ENCODE data around the gene FHOD3.

Gene FHOD3

GRCh38 chr18:36323421-36323820 lies 25.9 kb downstream of the FHOD3 start:
- no peaks in the 10 kb centered on the region for H3K36me3 ChIP-seq (replicated peaks)
- H3K27me3 ChIP-seq (replicated peaks), result no peaks in the 10 kb centered on the region
- DNase-seq, result no peak
- in situ Hi-C loops (cut with HindIII; ENCODE audit: low pct_ligation_motif_present, low sequenced_read_pairs), result no loop called here
- H3K27ac ChIP-seq, result no peak overlapping the region
- no peak overlapping the region for H3K4me3 ChIP-seq (ENCODE audit: low read depth, low read length)
- TF ChIP-seq CTCF (IDR thresholded peaks at IDR 0.05; ENCODE audit: low read depth, low read length, missing control alignments), result no peak

GRCh38 chr18:36325846-36326245 lies 28.3 kb downstream of the FHOD3 start:
- no peak for DNase-seq
- Histone ChIP-seq H3K4me3 (ENCODE audit: low read depth, low read length) (no peak overlapping the region), H3K27ac (no peak overlapping the region), H3K36me3 (replicated peaks) (no peaks in the 10 kb centered on the region), H3K27me3 (replicated peaks) (no peaks in the 10 kb centered on the region)
- in situ Hi-C loops (cut with HindIII; ENCODE audit: low pct_ligation_motif_present, low sequenced_read_pairs), result no loop called here
- TF ChIP-seq CTCF (IDR thresholded peaks at IDR 0.05; ENCODE audit: low read depth, low read length, missing control alignments), result no peak

GRCh38 chr18:36326771-36327170 lies 29.3 kb downstream of the FHOD3 start:
- H3K27ac ChIP-seq, result no peak overlapping the region
- TF ChIP-seq CTCF (IDR thresholded peaks at IDR 0.05; ENCODE audit: low read depth, low read length, missing control alignments), result no peak
- in situ Hi-C loops (cut with HindIII; ENCODE audit: low pct_ligation_motif_present, low sequenced_read_pairs), result no loop called here
- no peak for DNase-seq
- no peaks in the 10 kb centered on the region for H3K27me3 ChIP-seq (replicated peaks)
- H3K4me3 ChIP-seq (ENCODE audit: low read depth, low read length), result no peak overlapping the region
- no peaks in the 10 kb centered on the region for H3K36me3 ChIP-seq (replicated peaks)

GRCh38 chr18:36327352-36328316 lies 30.1 kb downstream of the FHOD3 start:
- Histone ChIP-seq H3K27me3 (replicated peaks) (no peaks in the 10 kb centered on the region), H3K4me3 (ENCODE audit: low read depth, low read length) (no peak overlapping the region), H3K36me3 (replicated peaks) (no peaks in the 10 kb centered on the region), H3K27ac (no peak overlapping the region)
- no peak for TF ChIP-seq CTCF (IDR thresholded peaks at IDR 0.05; ENCODE audit: low read depth, low read length, missing control alignments)
- in situ Hi-C loops (cut with HindIII; ENCODE audit: low pct_ligation_motif_present, low sequenced_read_pairs), result no loop called here
- DNase-seq, result no peak

GRCh38 chr18:36328385-36328858 lies 30.9 kb downstream of the FHOD3 start:
- H3K27me3 ChIP-seq (replicated peaks), result no peaks in the 10 kb centered on the region
- in situ Hi-C loops (cut with HindIII; ENCODE audit: low pct_ligation_motif_present, low sequenced_read_pairs), result no loop called here
- no peaks in the 10 kb centered on the region for H3K36me3 ChIP-seq (replicated peaks)
- DNase-seq, result no peak
- no peak overlapping the region for H3K27ac ChIP-seq
- no peak overlapping the region for H3K4me3 ChIP-seq (ENCODE audit: low read depth, low read length)
- TF ChIP-seq CTCF (IDR thresholded peaks at IDR 0.05; ENCODE audit: low read depth, low read length, missing control alignments), result no peak

All from brain microvascular endothelial cell (primary cell).